ENCODE data around the gene CCDC188. TPM values are rescaled to one million over a fixed set of nuclear protein-coding genes. Genes with fewer than 3 reads are reported as not detected.

The CCDC188 gene
- total RNA-seq, 1 experiment from 2014 or later: not detected

- Histone ChIP-seq H3K9me3 (ENCODE audit: insufficient read depth, low read depth) (no peaks in the 10 kb centered on the region), H3K27ac (no peak overlapping the region), H3K4me1 (replicated peaks; ENCODE audit: insufficient read depth) (no peaks in the 10 kb centered on the region), H3K27me3 (ENCODE audit: insufficient read depth, low read depth) (no peaks in the 10 kb centered on the region), H3K36me3 (ENCODE audit: low read depth) (no peaks in the 10 kb centered on the region), H3K9me2 (ENCODE audit: insufficient read depth) (no peaks in the 10 kb centered on the region), H3K4me3 (no peak overlapping the region), H3K79me2 (ENCODE audit: low read depth) (peaks cover 10% of the 10 kb centered on the region), H3K4me2 (no peak overlapping the region), H4K20me1 (ENCODE audit: insufficient read depth) (no peaks in the 10 kb centered on the region), H3F3A (ENCODE audit: insufficient read depth, low read depth) (peaks cover 24% of the 10 kb centered on the region; the same call in 1 of the 2 replicates), H2AFZ (no peak overlapping the region)
- BruUV-seq (replicated peaks): no TSS peak
- intact Hi-C loops (cut with micrococcal nuclease; ENCODE audit: unreplicated experiment): no loop called here
- TF ChIP-seq CTCF (conservative IDR thresholded peaks at IDR 0.05) (no peak; the same call in 1 of the 2 replicates), EZH2 (IDR thresholded peaks at IDR 0.05; ENCODE audit: low read depth) (no peak)
- DNase-seq: no peak
- ChIA-PET POLR2A (ENCODE audit: unreplicated experiment) (no interaction called here), CTCF (interaction anchor here (0.7 kb wide), 1 partner anchor 28 kb away, joined by 5 read pairs; no protein-coding TSS in a partner anchor)
These were observed 39.7 kb downstream of the CCDC188 start for GRCh38 chr22:20111045-20111688.

- ChIA-PET CTCF (interaction anchor here (0.7 kb wide), 1 partner anchor 27 kb away, joined by 5 read pairs; no protein-coding TSS in a partner anchor), POLR2A (ENCODE audit: unreplicated experiment) (no interaction called here)
- intact Hi-C loops (cut with micrococcal nuclease; ENCODE audit: unreplicated experiment): no loop called here
- Histone ChIP-seq H3F3A (ENCODE audit: insufficient read depth, low read depth) (peaks cover 24% of the 10 kb centered on the region; the same call in 1 of the 2 replicates), H4K20me1 (ENCODE audit: insufficient read depth) (no peaks in the 10 kb centered on the region), H3K27me3 (ENCODE audit: insufficient read depth, low read depth) (no peaks in the 10 kb centered on the region), H3K36me3 (ENCODE audit: low read depth) (no peaks in the 10 kb centered on the region), H3K27ac (no peak overlapping the region), H2AFZ (no peak overlapping the region), H3K9me3 (ENCODE audit: insufficient read depth, low read depth) (no peaks in the 10 kb centered on the region), H3K9me2 (ENCODE audit: insufficient read depth) (no peaks in the 10 kb centered on the region), H3K79me2 (ENCODE audit: low read depth) (peaks cover 3% of the 10 kb centered on the region; the same call in 1 of the 2 replicates), H3K4me2 (no peak overlapping the region), H3K4me1 (replicated peaks; ENCODE audit: insufficient read depth) (no peaks in the 10 kb centered on the region), H3K4me3 (no peak overlapping the region)
- DNase-seq: no peak
- no peak for TF ChIP-seq CTCF (conservative IDR thresholded peaks at IDR 0.05)
- TF ChIP-seq EZH2 (IDR thresholded peaks at IDR 0.05; ENCODE audit: low read depth): no peak
- no TSS peak for BruUV-seq (replicated peaks)
These were observed 40.4 kb downstream of the CCDC188 start for GRCh38 chr22:20110359-20110985.

- Histone ChIP-seq H3K27ac (no peak overlapping the region), H3F3A (ENCODE audit: insufficient read depth, low read depth) (peaks cover 24% of the 10 kb centered on the region; the same call in 1 of the 2 replicates), H2AFZ (no peak overlapping the region), H3K79me2 (ENCODE audit: low read depth) (no peaks in the 10 kb centered on the region), H4K20me1 (ENCODE audit: insufficient read depth) (no peaks in the 10 kb centered on the region), H3K4me2 (no peak overlapping the region), H3K4me3 (no peak overlapping the region), H3K27me3 (ENCODE audit: insufficient read depth, low read depth) (no peaks in the 10 kb centered on the region), H3K9me2 (ENCODE audit: insufficient read depth) (no peaks in the 10 kb centered on the region), H3K9me3 (ENCODE audit: insufficient read depth, low read depth) (no peaks in the 10 kb centered on the region), H3K36me3 (ENCODE audit: low read depth) (no peaks in the 10 kb centered on the region), H3K4me1 (replicated peaks; ENCODE audit: insufficient read depth) (no peaks in the 10 kb centered on the region)
- TF ChIP-seq CTCF (conservative IDR thresholded peaks at IDR 0.05) (no peak), EZH2 (IDR thresholded peaks at IDR 0.05; ENCODE audit: low read depth) (no peak)
- no peak for DNase-seq
- ChIA-PET CTCF (no interaction called here), POLR2A (ENCODE audit: unreplicated experiment) (no interaction called here)
- intact Hi-C loops (cut with micrococcal nuclease; ENCODE audit: unreplicated experiment): no loop called here
- BruUV-seq (replicated peaks): no TSS peak
These were observed 41.2 kb downstream of the CCDC188 start for GRCh38 chr22:20109411-20110358.
